ENCODE results near the gene SRGAP3. TPM values are rescaled to one million over a fixed set of nuclear protein-coding genes. Genes with fewer than 3 reads are reported as not detected.

Gene SRGAP3
- total and polyA plus RNA-seq, 2 donors (not counting 1 experiment from before 2014, with no cell fraction given) = 0.92 to 12.4 TPM

DNA sequence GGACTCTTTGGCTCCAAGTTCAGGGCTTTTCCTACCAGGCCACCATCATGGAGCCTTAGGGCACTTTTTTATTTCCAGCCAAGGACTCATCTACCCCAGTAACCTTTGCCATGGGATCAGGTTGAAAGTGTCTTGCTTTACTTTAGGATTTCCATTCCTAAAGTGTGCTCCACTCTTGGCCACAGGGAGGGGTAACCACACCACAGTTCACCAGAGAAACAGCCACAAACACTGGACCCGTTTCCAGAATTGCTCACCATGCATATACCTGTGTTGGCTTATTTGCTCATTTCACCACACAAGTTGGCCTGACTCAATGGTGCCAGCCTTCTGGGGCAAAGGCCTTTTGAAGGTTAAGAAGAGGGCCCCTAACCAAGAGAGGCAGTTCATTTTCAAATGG is 215.6 kb downstream of the SRGAP3 start:
- no peaks in the 10 kb centered on the region for H3K36me3 ChIP-seq (ENCODE audit: control insufficient read depth, insufficient read depth, low read length)
- no peaks in the 10 kb centered on the region for H3K4me1 ChIP-seq (ENCODE audit: control insufficient read depth, extremely low read depth, insufficient read depth, low read length)
- no peak overlapping the region for H3K4me2 ChIP-seq (ENCODE audit: extremely low read depth, insufficient read depth, low read length)
- no peaks in the 10 kb centered on the region for H4K20me1 ChIP-seq (ENCODE audit: control insufficient read depth, extremely low read depth, insufficient read depth, low read length)
- H2AFZ ChIP-seq (ENCODE audit: low read length) = no peak overlapping the region
- no peaks in the 10 kb centered on the region for H3K79me2 ChIP-seq (ENCODE audit: control insufficient read depth, insufficient read depth, low read length)
- DNase-seq (ENCODE audit: low read depth in 2 of 2) = no peak
- H3K27ac ChIP-seq (ENCODE audit: insufficient read depth, low read length) = no peak overlapping the region
- TF ChIP-seq, protein P1, sequence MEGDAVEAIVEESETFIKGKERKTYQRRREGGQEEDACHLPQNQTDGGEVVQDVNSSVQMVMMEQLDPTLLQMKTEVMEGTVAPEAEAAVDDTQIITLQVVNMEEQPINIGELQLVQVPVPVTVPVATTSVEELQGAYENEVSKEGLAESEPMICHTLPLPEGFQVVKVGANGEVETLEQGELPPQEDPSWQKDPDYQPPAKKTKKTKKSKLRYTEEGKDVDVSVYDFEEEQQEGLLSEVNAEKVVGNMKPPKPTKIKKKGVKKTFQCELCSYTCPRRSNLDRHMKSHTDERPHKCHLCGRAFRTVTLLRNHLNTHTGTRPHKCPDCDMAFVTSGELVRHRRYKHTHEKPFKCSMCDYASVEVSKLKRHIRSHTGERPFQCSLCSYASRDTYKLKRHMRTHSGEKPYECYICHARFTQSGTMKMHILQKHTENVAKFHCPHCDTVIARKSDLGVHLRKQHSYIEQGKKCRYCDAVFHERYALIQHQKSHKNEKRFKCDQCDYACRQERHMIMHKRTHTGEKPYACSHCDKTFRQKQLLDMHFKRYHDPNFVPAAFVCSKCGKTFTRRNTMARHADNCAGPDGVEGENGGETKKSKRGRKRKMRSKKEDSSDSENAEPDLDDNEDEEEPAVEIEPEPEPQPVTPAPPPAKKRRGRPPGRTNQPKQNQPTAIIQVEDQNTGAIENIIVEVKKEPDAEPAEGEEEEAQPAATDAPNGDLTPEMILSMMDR (conservative IDR thresholded peaks at IDR 0.05 in 1 of 2, IDR thresholded peaks at IDR 0.05 in 1 of 2; ENCODE audit: low read depth in 1 of 2, low read length in 2 of 2) = no peak
- TF ChIP-seq EZH2 (IDR thresholded peaks at IDR 0.05; ENCODE audit: low read length, missing control alignments) = no peak
- peaks cover 1% of the 10 kb centered on the region for H3K27me3 ChIP-seq (ENCODE audit: control insufficient read depth, insufficient read depth, low read length)
- H3K9ac ChIP-seq (ENCODE audit: insufficient read depth, low read length) = no peak overlapping the region
- H3K4me3 ChIP-seq (replicated peaks in 1 of 4; ENCODE audit: control extremely low read depth in 1 of 4, insufficient read depth in 1 of 4, low read depth in 3 of 4, low read length in 4 of 4) = no peak overlapping the region
- H3K9me3 ChIP-seq (ENCODE audit: control insufficient read depth, insufficient read depth, low read depth, low read length) = no peaks in the 10 kb centered on the region

DNA sequence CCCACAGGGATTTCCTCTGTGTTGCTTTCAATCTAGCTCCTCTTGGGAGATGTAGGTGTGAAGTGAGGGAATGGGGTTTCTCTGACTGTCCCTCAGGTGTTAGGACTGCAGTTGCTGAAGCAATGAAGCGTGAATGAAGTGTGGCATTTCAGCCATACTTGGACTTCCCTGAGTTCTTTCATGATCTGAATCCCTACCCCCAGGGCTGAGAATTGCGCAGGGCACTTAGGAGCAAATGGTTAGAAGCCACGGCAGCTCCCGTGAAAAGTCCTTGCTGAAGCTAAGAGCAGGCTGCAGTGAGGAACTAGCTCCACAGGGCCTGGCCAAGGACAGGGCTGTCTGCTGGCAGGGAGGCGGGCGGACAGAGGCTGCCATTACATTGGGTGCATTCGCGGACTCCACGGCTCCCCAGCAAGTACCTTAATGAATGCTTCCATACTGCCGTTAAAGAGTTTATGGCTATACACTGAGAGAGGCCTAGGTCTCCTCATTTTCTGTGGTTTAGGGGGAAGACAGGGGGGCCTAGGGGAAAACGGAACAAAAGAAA is 217.1 kb downstream of the SRGAP3 start:
- no peak overlapping the region for H3K9ac ChIP-seq (ENCODE audit: insufficient read depth, low read length)
- TF ChIP-seq, protein P1 (conservative IDR thresholded peaks at IDR 0.05 in 1 of 2, IDR thresholded peaks at IDR 0.05 in 1 of 2; ENCODE audit: low read depth in 1 of 2, low read length in 2 of 2) = no peak
- TF ChIP-seq EZH2 (IDR thresholded peaks at IDR 0.05; ENCODE audit: low read length, missing control alignments) = no peak

DNA sequence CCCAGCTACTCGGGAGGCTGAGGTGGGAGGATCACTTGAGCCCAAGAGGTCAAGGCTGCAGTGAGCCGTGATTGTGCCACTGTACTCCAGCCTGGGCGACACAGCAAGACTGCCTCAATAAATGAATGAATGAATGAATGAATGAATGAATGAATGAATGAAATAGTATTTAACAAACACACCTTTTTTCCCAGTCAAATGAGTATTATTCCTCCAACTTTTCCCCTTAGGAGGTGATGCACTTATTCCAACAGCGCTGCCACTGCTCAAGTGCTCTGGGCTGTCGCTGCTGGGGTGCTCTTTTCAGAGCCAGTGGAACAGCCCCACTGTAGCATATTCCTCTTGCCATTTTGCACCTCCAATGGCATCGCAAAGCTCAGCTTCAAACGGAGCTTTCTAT is 219.4 kb downstream of the SRGAP3 start:
- Histone ChIP-seq H3K27me3 (ENCODE audit: control insufficient read depth, insufficient read depth, low read length) (no peaks in the 10 kb centered on the region), H3K9me3 (ENCODE audit: control insufficient read depth, insufficient read depth, low read depth, low read length) (no peaks in the 10 kb centered on the region), H3K79me2 (ENCODE audit: control insufficient read depth, insufficient read depth, low read length) (no peaks in the 10 kb centered on the region), H3K4me1 (ENCODE audit: control insufficient read depth, extremely low read depth, insufficient read depth, low read length) (no peaks in the 10 kb centered on the region), H3K4me2 (ENCODE audit: extremely low read depth, insufficient read depth, low read length) (no peak overlapping the region), H3K4me3 (replicated peaks in 1 of 4; ENCODE audit: control extremely low read depth in 1 of 4, insufficient read depth in 1 of 4, low read depth in 3 of 4, low read length in 4 of 4) (no peak overlapping the region), H3K36me3 (ENCODE audit: control insufficient read depth, insufficient read depth, low read length) (no peaks in the 10 kb centered on the region), H3K9ac (ENCODE audit: insufficient read depth, low read length) (no peak overlapping the region), H4K20me1 (ENCODE audit: control insufficient read depth, extremely low read depth, insufficient read depth, low read length) (no peaks in the 10 kb centered on the region), H3K27ac (ENCODE audit: insufficient read depth, low read length) (no peak overlapping the region), H2AFZ (ENCODE audit: low read length) (no peak overlapping the region)
- TF ChIP-seq EZH2 (IDR thresholded peaks at IDR 0.05; ENCODE audit: low read length, missing control alignments) = no peak
- no peak for DNase-seq (ENCODE audit: low read depth in 2 of 2)

More for the DNA sequence above, 217.1 kb downstream of the SRGAP3 start:
- Histone ChIP-seq H4K20me1 (ENCODE audit: control insufficient read depth, extremely low read depth, insufficient read depth, low read length) (no peaks in the 10 kb centered on the region), H3K4me3 (replicated peaks in 1 of 4; ENCODE audit: control extremely low read depth in 1 of 4, insufficient read depth in 1 of 4, low read depth in 3 of 4, low read length in 4 of 4) (no peak overlapping the region), H3K9me3 (ENCODE audit: control insufficient read depth, insufficient read depth, low read depth, low read length) (no peaks in the 10 kb centered on the region), H3K27ac (ENCODE audit: insufficient read depth, low read length) (no peak overlapping the region), H3K4me1 (ENCODE audit: control insufficient read depth, extremely low read depth, insufficient read depth, low read length) (no peaks in the 10 kb centered on the region), H3K4me2 (ENCODE audit: extremely low read depth, insufficient read depth, low read length) (no peak overlapping the region), H3K27me3 (ENCODE audit: control insufficient read depth, insufficient read depth, low read length) (no peaks in the 10 kb centered on the region), H2AFZ (ENCODE audit: low read length) (no peak overlapping the region), H3K79me2 (ENCODE audit: control insufficient read depth, insufficient read depth, low read length) (no peaks in the 10 kb centered on the region), H3K36me3 (ENCODE audit: control insufficient read depth, insufficient read depth, low read length) (no peaks in the 10 kb centered on the region)
- no peak for DNase-seq (ENCODE audit: low read depth in 2 of 2)
